ENCODE measurements around the gene DAW1. TPM values are rescaled to one million over a fixed set of nuclear protein-coding genes. Genes with fewer than 3 reads are reported as not detected.

The DAW1 gene
- total and polyA plus RNA-seq, 4 donors = 3.3 to 18.7 (median 9.9) TPM

GRCh38 chr2:227824711-227825110 lies 46.7 kb upstream of the DAW1 start:
- Histone ChIP-seq H3K4me3 (no peak overlapping the region), H3K4me1 (ENCODE audit: control insufficient read depth in 5 of 5, insufficient read depth in 5 of 5, low read length in 5 of 5) (no peaks in the 10 kb centered on the region), H3K27ac (ENCODE audit: low read depth in 1 of 2, low read length in 1 of 2) (no peak overlapping the region), H3K9ac (ENCODE audit: insufficient read depth in 1 of 2, low read length in 2 of 2) (no peak overlapping the region), H3K36me3 (ENCODE audit: control insufficient read depth in 4 of 4, insufficient read depth in 4 of 4, low read length in 4 of 4) (no peaks in the 10 kb centered on the region), H3K9me3 (ENCODE audit: control insufficient read depth in 4 of 4, insufficient read depth in 3 of 4, low read length in 3 of 4) (no peaks in the 10 kb centered on the region), H3K27me3 (ENCODE audit: control insufficient read depth in 3 of 3, insufficient read depth in 3 of 3, low read length in 2 of 3) (no peaks in the 10 kb centered on the region)
- DNase-seq = no peak
- TF ChIP-seq, protein P1, sequence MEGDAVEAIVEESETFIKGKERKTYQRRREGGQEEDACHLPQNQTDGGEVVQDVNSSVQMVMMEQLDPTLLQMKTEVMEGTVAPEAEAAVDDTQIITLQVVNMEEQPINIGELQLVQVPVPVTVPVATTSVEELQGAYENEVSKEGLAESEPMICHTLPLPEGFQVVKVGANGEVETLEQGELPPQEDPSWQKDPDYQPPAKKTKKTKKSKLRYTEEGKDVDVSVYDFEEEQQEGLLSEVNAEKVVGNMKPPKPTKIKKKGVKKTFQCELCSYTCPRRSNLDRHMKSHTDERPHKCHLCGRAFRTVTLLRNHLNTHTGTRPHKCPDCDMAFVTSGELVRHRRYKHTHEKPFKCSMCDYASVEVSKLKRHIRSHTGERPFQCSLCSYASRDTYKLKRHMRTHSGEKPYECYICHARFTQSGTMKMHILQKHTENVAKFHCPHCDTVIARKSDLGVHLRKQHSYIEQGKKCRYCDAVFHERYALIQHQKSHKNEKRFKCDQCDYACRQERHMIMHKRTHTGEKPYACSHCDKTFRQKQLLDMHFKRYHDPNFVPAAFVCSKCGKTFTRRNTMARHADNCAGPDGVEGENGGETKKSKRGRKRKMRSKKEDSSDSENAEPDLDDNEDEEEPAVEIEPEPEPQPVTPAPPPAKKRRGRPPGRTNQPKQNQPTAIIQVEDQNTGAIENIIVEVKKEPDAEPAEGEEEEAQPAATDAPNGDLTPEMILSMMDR (IDR thresholded peaks at IDR 0.05; ENCODE audit: control extremely low read depth, extremely low read depth) = no peak
- ATAC-seq (ENCODE audit: insufficient read depth, low FRiP score) = no peak
- 90 to 92% methylated on average over 7 of the region's 7 CpGs for WGBS, 2 donors

- Histone ChIP-seq H3K27me3 (ENCODE audit: control insufficient read depth in 3 of 3, insufficient read depth in 3 of 3, low read length in 2 of 3) (no peaks in the 10 kb centered on the region), H3K4me1 (ENCODE audit: control insufficient read depth in 5 of 5, insufficient read depth in 5 of 5, low read length in 5 of 5) (no peaks in the 10 kb centered on the region), H3K4me3 (no peak overlapping the region), H3K9ac (ENCODE audit: insufficient read depth in 1 of 2, low read length in 2 of 2) (no peak overlapping the region), H3K36me3 (ENCODE audit: control insufficient read depth in 4 of 4, insufficient read depth in 4 of 4, low read length in 4 of 4) (no peaks in the 10 kb centered on the region), H3K9me3 (ENCODE audit: control insufficient read depth in 4 of 4, insufficient read depth in 3 of 4, low read length in 3 of 4) (no peaks in the 10 kb centered on the region), H3K27ac (ENCODE audit: low read depth in 1 of 2, low read length in 1 of 2) (no peak overlapping the region)
- DNase-seq (no peak), ATAC-seq (ENCODE audit: insufficient read depth, low FRiP score) (no peak)
- WGBS, 2 donors = 69 to 78% methylated on average over 10 of the region's 10 CpGs
- TF ChIP-seq, protein P1 (IDR thresholded peaks at IDR 0.05; ENCODE audit: control extremely low read depth, extremely low read depth) = no peak
Measured at GRCh38 chr2:227826019-227826521, 45.4 kb upstream of the DAW1 start.

DNA sequence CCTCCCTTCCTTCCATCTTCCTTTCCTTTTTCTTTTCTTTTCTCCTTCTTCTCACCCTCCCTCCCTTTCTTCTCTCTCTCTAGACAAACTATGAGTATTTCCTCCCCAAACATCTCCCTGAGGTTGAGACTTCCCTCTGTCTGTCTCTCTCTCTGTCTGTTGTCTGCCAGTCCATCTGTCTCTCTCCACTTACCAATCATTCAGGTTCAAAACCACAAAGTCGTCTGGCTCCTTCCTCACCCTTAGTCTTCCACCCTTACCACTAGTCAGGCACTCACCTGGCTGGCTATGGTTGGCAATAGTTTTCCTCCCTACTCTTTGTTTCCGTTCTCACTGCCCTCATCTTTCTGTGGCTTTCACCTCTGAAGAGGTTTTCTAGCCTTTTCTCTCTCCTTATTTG lies 44.9 kb upstream of the DAW1 start:
- no peak overlapping the region for H3K4me3 ChIP-seq
- no peaks in the 10 kb centered on the region for H3K4me1 ChIP-seq (ENCODE audit: control insufficient read depth in 5 of 5, insufficient read depth in 5 of 5, low read length in 5 of 5)
- no peak overlapping the region for H3K9ac ChIP-seq (ENCODE audit: insufficient read depth in 1 of 2, low read length in 2 of 2)
- no peaks in the 10 kb centered on the region for H3K27me3 ChIP-seq (ENCODE audit: control insufficient read depth in 3 of 3, insufficient read depth in 3 of 3, low read length in 2 of 3)
- H3K36me3 ChIP-seq (ENCODE audit: control insufficient read depth in 4 of 4, insufficient read depth in 4 of 4, low read length in 4 of 4) = no peaks in the 10 kb centered on the region
- H3K9me3 ChIP-seq (ENCODE audit: control insufficient read depth in 4 of 4, insufficient read depth in 3 of 4, low read length in 3 of 4) = no peaks in the 10 kb centered on the region
- H3K27ac ChIP-seq (ENCODE audit: low read depth in 1 of 2, low read length in 1 of 2) = no peak overlapping the region
- DNase-seq (no peak), ATAC-seq (ENCODE audit: insufficient read depth, low FRiP score) (no peak)
- TF ChIP-seq, protein P1 (IDR thresholded peaks at IDR 0.05; ENCODE audit: control extremely low read depth, extremely low read depth) = no peak
- 25 to 55% methylated on average over 2 of the region's 2 CpGs for WGBS, 2 donors

DNA sequence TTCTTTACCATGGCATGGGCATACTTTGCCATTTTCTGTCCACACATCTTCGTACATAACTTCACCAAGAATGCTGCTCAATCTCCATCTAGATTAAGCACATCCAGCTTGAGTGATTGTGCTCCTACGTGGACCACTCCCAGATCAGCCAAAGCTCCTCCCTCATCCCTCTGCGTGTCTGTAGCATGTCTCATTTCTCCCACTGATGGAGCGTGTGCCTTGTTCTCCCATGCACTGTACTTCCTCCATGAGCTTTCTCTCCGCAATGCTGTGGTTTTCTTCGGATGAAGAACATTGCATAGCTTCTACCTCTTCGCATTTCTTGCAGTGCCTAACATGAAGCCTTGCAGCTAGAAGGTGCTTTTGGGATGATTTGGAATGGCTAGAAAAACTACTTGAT lies 44.3 kb upstream of the DAW1 start:
- ATAC-seq (ENCODE audit: insufficient read depth, low FRiP score) (no peak), DNase-seq (no peak)
- Histone ChIP-seq H3K4me1 (ENCODE audit: control insufficient read depth in 5 of 5, insufficient read depth in 5 of 5, low read length in 5 of 5) (no peaks in the 10 kb centered on the region), H3K9me3 (ENCODE audit: control insufficient read depth in 4 of 4, insufficient read depth in 3 of 4, low read length in 3 of 4) (no peaks in the 10 kb centered on the region), H3K36me3 (ENCODE audit: control insufficient read depth in 4 of 4, insufficient read depth in 4 of 4, low read length in 4 of 4) (no peaks in the 10 kb centered on the region), H3K27me3 (ENCODE audit: control insufficient read depth in 3 of 3, insufficient read depth in 3 of 3, low read length in 2 of 3) (no peaks in the 10 kb centered on the region), H3K4me3 (no peak overlapping the region), H3K9ac (ENCODE audit: insufficient read depth in 1 of 2, low read length in 2 of 2) (no peak overlapping the region), H3K27ac (ENCODE audit: low read depth in 1 of 2, low read length in 1 of 2) (no peak overlapping the region)
- 80 to 81% methylated on average over 7 of the region's 7 CpGs for WGBS, 2 donors
- TF ChIP-seq, protein P1 (IDR thresholded peaks at IDR 0.05; ENCODE audit: control extremely low read depth, extremely low read depth) = no peak
